Ishikawa (cell line): ENCODE measurements around the gene VSX2.

Source experiments
- CEBPB ChIP-seq: IDR thresholded peaks from 2 replicates; pipeline ENCODE4 v1.6.1; 2012
- NFIC ChIP-seq: IDR thresholded peaks from 2 replicates; pipeline ENCODE4 v1.6.1; 2012
- TAF1 ChIP-seq: IDR thresholded peaks from 2 replicates; pipeline ENCODE4 v1.6.1; 2012; ENCODE audit warnings: low read depth, mild to moderate bottlenecking
- TCF12 ChIP-seq: IDR thresholded peaks from 2 replicates; pipeline ENCODE4 v1.6.1; 2012; ENCODE audit warnings: low read depth
- TEAD4 ChIP-seq: IDR thresholded peaks from 2 replicates; pipeline ENCODE4 v1.6.1; 2012
- YY1 ChIP-seq: IDR thresholded peaks from 2 replicates; pipeline ENCODE4 v1.6.1; 2012; ENCODE audit warnings: low read depth
- TF ChIP-seq, protein P1 (sequence below): IDR thresholded peaks from 2 replicates; pipeline ENCODE4 v1.6.1; 2012
- TF ChIP-seq, protein P2 (sequence below): IDR thresholded peaks from 2 replicates; pipeline ENCODE4 v1.6.1; 2012; ENCODE audit warnings: low read depth, mild to moderate bottlenecking

DNA sequence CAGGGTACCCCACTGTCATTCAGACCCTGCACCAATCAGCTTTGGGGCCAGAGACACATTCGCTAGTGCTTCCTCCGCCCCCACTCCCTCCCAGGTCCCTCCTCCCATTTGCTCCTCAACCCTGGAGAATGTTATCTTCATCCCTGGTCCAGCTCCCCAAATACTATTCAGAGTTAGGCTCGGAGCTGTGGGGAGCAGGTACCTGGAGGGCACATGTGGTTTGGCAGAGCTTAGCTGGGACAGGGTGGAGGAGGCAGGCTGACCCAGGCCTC, 19.5 kb downstream of the VSX2 start:
- TF ChIP-seq TCF12 (no peak), CEBPB (no peak), YY1 (no peak), NFIC (no peak), TEAD4 (no peak), TAF1 (no peak)
- TF ChIP-seq, protein P1, sequence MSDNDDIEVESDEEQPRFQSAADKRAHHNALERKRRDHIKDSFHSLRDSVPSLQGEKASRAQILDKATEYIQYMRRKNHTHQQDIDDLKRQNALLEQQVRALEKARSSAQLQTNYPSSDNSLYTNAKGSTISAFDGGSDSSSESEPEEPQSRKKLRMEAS = no peak
- TF ChIP-seq, protein P2, sequence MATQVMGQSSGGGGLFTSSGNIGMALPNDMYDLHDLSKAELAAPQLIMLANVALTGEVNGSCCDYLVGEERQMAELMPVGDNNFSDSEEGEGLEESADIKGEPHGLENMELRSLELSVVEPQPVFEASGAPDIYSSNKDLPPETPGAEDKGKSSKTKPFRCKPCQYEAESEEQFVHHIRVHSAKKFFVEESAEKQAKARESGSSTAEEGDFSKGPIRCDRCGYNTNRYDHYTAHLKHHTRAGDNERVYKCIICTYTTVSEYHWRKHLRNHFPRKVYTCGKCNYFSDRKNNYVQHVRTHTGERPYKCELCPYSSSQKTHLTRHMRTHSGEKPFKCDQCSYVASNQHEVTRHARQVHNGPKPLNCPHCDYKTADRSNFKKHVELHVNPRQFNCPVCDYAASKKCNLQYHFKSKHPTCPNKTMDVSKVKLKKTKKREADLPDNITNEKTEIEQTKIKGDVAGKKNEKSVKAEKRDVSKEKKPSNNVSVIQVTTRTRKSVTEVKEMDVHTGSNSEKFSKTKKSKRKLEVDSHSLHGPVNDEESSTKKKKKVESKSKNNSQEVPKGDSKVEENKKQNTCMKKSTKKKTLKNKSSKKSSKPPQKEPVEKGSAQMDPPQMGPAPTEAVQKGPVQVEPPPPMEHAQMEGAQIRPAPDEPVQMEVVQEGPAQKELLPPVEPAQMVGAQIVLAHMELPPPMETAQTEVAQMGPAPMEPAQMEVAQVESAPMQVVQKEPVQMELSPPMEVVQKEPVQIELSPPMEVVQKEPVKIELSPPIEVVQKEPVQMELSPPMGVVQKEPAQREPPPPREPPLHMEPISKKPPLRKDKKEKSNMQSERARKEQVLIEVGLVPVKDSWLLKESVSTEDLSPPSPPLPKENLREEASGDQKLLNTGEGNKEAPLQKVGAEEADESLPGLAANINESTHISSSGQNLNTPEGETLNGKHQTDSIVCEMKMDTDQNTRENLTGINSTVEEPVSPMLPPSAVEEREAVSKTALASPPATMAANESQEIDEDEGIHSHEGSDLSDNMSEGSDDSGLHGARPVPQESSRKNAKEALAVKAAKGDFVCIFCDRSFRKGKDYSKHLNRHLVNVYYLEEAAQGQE = no peak
